ENCODE results near the gene LDLRAP1.

Gene LDLRAP1

GRCh38 chr1:25544243-25544764 is 898 bp downstream of the LDLRAP1 start:
- Histone ChIP-seq H3K4me2 (ENCODE audit: low read depth, low read length, poor library complexity, severe bottlenecking) (peak overlapping the region; percentile 42), H3K4me1 (ENCODE audit: insufficient read depth, low read length, poor library complexity, severe bottlenecking) (peaks cover 1% of the 10 kb centered on the region), H3K9me2 (replicated peaks; ENCODE audit: low read depth, low read length) (no peaks in the 10 kb centered on the region), H3K27me3 (ENCODE audit: insufficient read depth, low read length, poor library complexity, severe bottlenecking) (no peaks in the 10 kb centered on the region), H3K9me3 (ENCODE audit: insufficient read depth, low read depth, low read length) (no peaks in the 10 kb centered on the region), H3K4me3 (ENCODE audit: low read length, poor library complexity, severe bottlenecking) (peak overlapping the region; percentile 69), H3F3A (ENCODE audit: low read depth) (no peaks in the 10 kb centered on the region), H3K9ac (ENCODE audit: low read depth, low read length, poor library complexity, severe bottlenecking) (no peak overlapping the region), H4K20me1 (ENCODE audit: insufficient read depth, low read length, poor library complexity, severe bottlenecking) (no peaks in the 10 kb centered on the region), H3K79me2 (ENCODE audit: insufficient read depth, low read length) (no peaks in the 10 kb centered on the region), H3K36me3 (ENCODE audit: insufficient read depth, low read length) (no peaks in the 10 kb centered on the region), H2AFZ (ENCODE audit: low read length) (no peak overlapping the region; the same call in 1 of the 2 replicates)
- TF ChIP-seq CTCF (conservative IDR thresholded peaks at IDR 0.05; ENCODE audit: low read length) (no peak), EZH2phosphoT487 (IDR thresholded peaks at IDR 0.05; ENCODE audit: borderline replicate concordance) (no peak)

GRCh38 chr1:25544819-25545218 is 1.4 kb downstream of the LDLRAP1 start:
- no peaks in the 10 kb centered on the region for H3F3A ChIP-seq (ENCODE audit: low read depth)
- no peaks in the 10 kb centered on the region for H4K20me1 ChIP-seq (ENCODE audit: insufficient read depth, low read length, poor library complexity, severe bottlenecking)
- no peak overlapping the region for H3K4me2 ChIP-seq (ENCODE audit: low read depth, low read length, poor library complexity, severe bottlenecking)
- no peaks in the 10 kb centered on the region for H3K9me3 ChIP-seq (ENCODE audit: insufficient read depth, low read depth, low read length)
- H3K79me2 ChIP-seq (ENCODE audit: insufficient read depth, low read length) = no peaks in the 10 kb centered on the region
- H3K36me3 ChIP-seq (ENCODE audit: insufficient read depth, low read length) = no peaks in the 10 kb centered on the region
- peaks cover 6% of the 10 kb centered on the region for H3K4me1 ChIP-seq (ENCODE audit: insufficient read depth, low read length, poor library complexity, severe bottlenecking)
- TF ChIP-seq CTCF (conservative IDR thresholded peaks at IDR 0.05; ENCODE audit: low read length) = no peak
- TF ChIP-seq EZH2phosphoT487 (IDR thresholded peaks at IDR 0.05; ENCODE audit: borderline replicate concordance) = no peak
- H3K4me3 ChIP-seq (ENCODE audit: low read length, poor library complexity, severe bottlenecking) = no peak overlapping the region
- H3K9ac ChIP-seq (ENCODE audit: low read depth, low read length, poor library complexity, severe bottlenecking) = no peak overlapping the region
- no peaks in the 10 kb centered on the region for H3K27me3 ChIP-seq (ENCODE audit: insufficient read depth, low read length, poor library complexity, severe bottlenecking)
- no peaks in the 10 kb centered on the region for H3K9me2 ChIP-seq (replicated peaks; ENCODE audit: low read depth, low read length)
- no peak overlapping the region for H2AFZ ChIP-seq (ENCODE audit: low read length)

GRCh38 chr1:25545767-25546166 is 2.4 kb downstream of the LDLRAP1 start:
- H3K36me3 ChIP-seq (ENCODE audit: insufficient read depth, low read length) = no peaks in the 10 kb centered on the region
- H3K9me3 ChIP-seq (ENCODE audit: insufficient read depth, low read depth, low read length) = no peaks in the 10 kb centered on the region
- H3K9ac ChIP-seq (ENCODE audit: low read depth, low read length, poor library complexity, severe bottlenecking) = no peak overlapping the region
- no peak overlapping the region for H3K4me2 ChIP-seq (ENCODE audit: low read depth, low read length, poor library complexity, severe bottlenecking)
- TF ChIP-seq EZH2phosphoT487 (IDR thresholded peaks at IDR 0.05; ENCODE audit: borderline replicate concordance) (no peak), CTCF (conservative IDR thresholded peaks at IDR 0.05; ENCODE audit: low read length) (no peak)
- H3F3A ChIP-seq (ENCODE audit: low read depth) = no peaks in the 10 kb centered on the region
- no peak overlapping the region for H2AFZ ChIP-seq (ENCODE audit: low read length)
- no peaks in the 10 kb centered on the region for H3K79me2 ChIP-seq (ENCODE audit: insufficient read depth, low read length)
- H3K9me2 ChIP-seq (replicated peaks; ENCODE audit: low read depth, low read length) = no peaks in the 10 kb centered on the region
- H3K4me3 ChIP-seq (ENCODE audit: low read length, poor library complexity, severe bottlenecking) = no peak overlapping the region
- no peaks in the 10 kb centered on the region for H4K20me1 ChIP-seq (ENCODE audit: insufficient read depth, low read length, poor library complexity, severe bottlenecking)
- H3K27me3 ChIP-seq (ENCODE audit: insufficient read depth, low read length, poor library complexity, severe bottlenecking) = no peaks in the 10 kb centered on the region
- peaks cover 12% of the 10 kb centered on the region for H3K4me1 ChIP-seq (ENCODE audit: insufficient read depth, low read length, poor library complexity, severe bottlenecking)
